WTC11 (cell line): ENCODE data around the gene CLUH. TPM values are rescaled to one million over a fixed set of nuclear protein-coding genes. Genes with fewer than 3 reads are reported as not detected.

Experiments
- ATAC-seq: fragments of 200-7000 bp; cut with Tn5 transposase; 2 replicates; pipeline ENCODE4 v1.10.0; 2021; ENCODE audit warnings: mild to moderate bottlenecking, moderate library complexity
- CTCF ChIA-PET: fragments of 300-600 bp; sonication (Branson Sonifier 250); formaldehyde crosslinking; loops from one replicate; lab custom pipeline; 2021; ENCODE audit warnings: antibody characterized with exemption; lab: Charles Lee
- POLR2A ChIA-PET: fragments of 350-600 bp; sonication (Branson Sonifier 250); formaldehyde crosslinking; loops from one replicate; lab custom pipeline; 2021; ENCODE audit warnings: antibody characterized with exemption; lab: Charles Lee
- DNase-seq: peaks from one replicate; pipeline ENCODE4 v3.0.0; 2021; ENCODE audit warnings: low spot score
- H3K27ac Mint-ChIP-seq: 2 replicates; pipeline ENCODE4 v1.8.0; 2021; ENCODE audit warnings: mixed read lengths
- H3K27me3 Mint-ChIP-seq: 2 replicates; pipeline ENCODE4 v1.8.0; 2021; ENCODE audit warnings: low read depth, mild to moderate bottlenecking, moderate library complexity, mixed read lengths
- H3K36me3 Mint-ChIP-seq: 2 replicates; pipeline ENCODE4 v1.8.0; 2021; ENCODE audit warnings: mixed read lengths
- H3K4me1 Mint-ChIP-seq: 2 replicates; pipeline ENCODE4 v1.8.0; 2022; ENCODE audit warnings: mixed read lengths
- H3K4me3 Mint-ChIP-seq: 2 replicates; pipeline ENCODE4 v1.8.0; 2021; ENCODE audit warnings: mild to moderate bottlenecking, moderate library complexity, mixed read lengths
- H3K9me3 Mint-ChIP-seq: 2 replicates; pipeline ENCODE4 v1.8.0; 2021; ENCODE audit warnings: mixed read lengths
- AFF4 ChIP-seq: sonication (generic); formaldehyde crosslinking; IDR thresholded peaks from 2 replicates; pipeline ENCODE4 v1.8.1; 2023; ENCODE audit warnings: mild to moderate bottlenecking, missing genetic modification reagents, borderline replicate concordance
- CREM ChIP-seq: sonication (generic); formaldehyde crosslinking; IDR thresholded peaks from 2 replicates; pipeline ENCODE4 v1.8.1; 2022; ENCODE audit warnings: mild to moderate bottlenecking, missing genetic modification reagents, moderate library complexity
- E2F4 ChIP-seq: sonication (generic); formaldehyde crosslinking; IDR thresholded peaks from 2 replicates; pipeline ENCODE4 v1.8.1; 2022; ENCODE audit warnings: low read depth, mild to moderate bottlenecking, moderate library complexity, missing genetic modification reagents, borderline replicate concordance
- ERG ChIP-seq: fragments of 250-450 bp; sonication (Bioruptor Pico); IDR thresholded peaks from 2 replicates; pipeline ENCODE4 v1.8.0; 2021; ENCODE audit warnings: mild to moderate bottlenecking
- ETV6 ChIP-seq: sonication (generic); formaldehyde crosslinking; IDR thresholded peaks from 2 replicates; pipeline ENCODE4 v1.8.1; 2022; ENCODE audit warnings: mild to moderate bottlenecking, missing genetic modification reagents
- FOXP1 ChIP-seq: sonication (generic); formaldehyde crosslinking; IDR thresholded peaks from 2 replicates; pipeline ENCODE4 v1.8.0; 2022; ENCODE audit warnings: missing genetic modification reagents, mild to moderate bottlenecking, moderate library complexity, borderline replicate concordance
- IRF2 ChIP-seq: sonication (generic); formaldehyde crosslinking; IDR thresholded peaks from 2 replicates; pipeline ENCODE4 v1.8.0; 2022; ENCODE audit warnings: low read depth, missing genetic modification reagents, borderline replicate concordance
- MLX ChIP-seq: sonication (generic); formaldehyde crosslinking; IDR thresholded peaks from 2 replicates; pipeline ENCODE4 v1.8.1; 2023; ENCODE audit warnings: mild to moderate bottlenecking, missing genetic modification reagents, moderate library complexity
- PREB ChIP-seq: sonication (generic); formaldehyde crosslinking; IDR thresholded peaks from 2 replicates; pipeline ENCODE4 v1.8.1; 2022; ENCODE audit warnings: mild to moderate bottlenecking, missing genetic modification reagents, moderate library complexity, borderline replicate concordance
- SMAD3 ChIP-seq: sonication (generic); formaldehyde crosslinking; IDR thresholded peaks from 2 replicates; pipeline ENCODE4 v1.8.0; 2022; ENCODE audit warnings: missing genetic modification reagents, mild to moderate bottlenecking, borderline replicate concordance
- SP1 ChIP-seq: sonication (generic); formaldehyde crosslinking; conservative IDR thresholded peaks from 2 replicates; pipeline ENCODE4 v1.8.1; 2022; ENCODE audit warnings: missing genetic modification reagents
- TCF7 ChIP-seq: sonication (generic); formaldehyde crosslinking; IDR thresholded peaks from 2 replicates; pipeline ENCODE4 v1.8.0; 2022; ENCODE audit warnings: mild to moderate bottlenecking, low read depth, missing genetic modification reagents, moderate library complexity
- USF2 ChIP-seq: sonication (generic); formaldehyde crosslinking; IDR thresholded peaks from 2 replicates; pipeline ENCODE4 v1.8.1; 2023; ENCODE audit warnings: mild to moderate bottlenecking, missing genetic modification reagents, moderate library complexity
- ZNF121 ChIP-seq: sonication (generic); formaldehyde crosslinking; IDR thresholded peaks from 2 replicates; pipeline ENCODE4 v1.8.0; 2023; ENCODE audit warnings: missing genetic modification reagents
- ZNF138 ChIP-seq: sonication (generic); formaldehyde crosslinking; conservative IDR thresholded peaks from 2 replicates; pipeline ENCODE4 v1.8.1; 2022; ENCODE audit warnings: mild to moderate bottlenecking, moderate library complexity, missing genetic modification reagents
- ZNF512 ChIP-seq: sonication (generic); formaldehyde crosslinking; IDR thresholded peaks from 2 replicates; pipeline ENCODE4 v1.8.1; 2022; ENCODE audit warnings: missing genetic modification reagents, borderline replicate concordance
- ZNF532 ChIP-seq: fragments of 250-450 bp; sonication (Bioruptor Pico); IDR thresholded peaks from 2 replicates; pipeline ENCODE4 v1.9.0; 2021; ENCODE audit warnings: mild to moderate bottlenecking, borderline replicate concordance
- total RNA-seq: library from RNA; stranded (reverse); gene quantifications from 3 replicates; pipeline ENCODE4 v1.2.3, GENCODE V29; 2021

Gene CLUH
- total RNA-seq, 1 experiment from 2014 or later, result 105 TPM

GRCh38 chr17:2705263-2705662 lies 6.3 kb downstream of the CLUH start:
- CTCF ChIA-PET, result interaction anchor here (0.6 to 1.0 kb wide), 4 partner anchors 16 to 323 kb away, joined by 3 to 4 read pairs (median 4); no protein-coding TSS in a partner anchor
- Mint-ChIP-seq H3K27me3 (no peaks in the 10 kb centered on the region), H3K4me3 (no peak overlapping the region), H3K27ac (peak overlapping the region; percentile 57), H3K36me3 (peaks cover 12% of the 10 kb centered on the region), H3K9me3 (no peaks in the 10 kb centered on the region), H3K4me1 (peaks cover 37% of the 10 kb centered on the region)
- ATAC-seq (no peak), DNase-seq (no peak)
- POLR2A ChIA-PET, result no interaction called here
- no peak for TF ChIP-seq ZNF512 (CRISPR knock-in tag)
- TF ChIP-seq ZNF121 (CRISPR knock-in tag), result no peak
- no peak for TF ChIP-seq TCF7 (CRISPR knock-in tag)
- TF ChIP-seq IRF2 (CRISPR knock-in tag), result no peak
- TF ChIP-seq E2F4 (CRISPR knock-in tag), result no peak
- TF ChIP-seq PREB (CRISPR knock-in tag), result no peak
- TF ChIP-seq AFF4 (CRISPR knock-in tag), result no peak
- TF ChIP-seq MLX (CRISPR knock-in tag), result no peak
- TF ChIP-seq SMAD3, result no peak
- TF ChIP-seq, all 79 proteins: peak for 0

- DNase-seq (peak; percentile 12), ATAC-seq (no peak)
- Mint-ChIP-seq H3K36me3 (peaks cover 13% of the 10 kb centered on the region), H3K4me1 (peaks cover 33% of the 10 kb centered on the region), H3K27ac (peak overlapping the region; percentile 57; the same call in 1 of the 2 replicates), H3K4me3 (no peak overlapping the region), H3K9me3 (no peaks in the 10 kb centered on the region), H3K27me3 (no peaks in the 10 kb centered on the region)
- CTCF ChIA-PET, result interaction anchor here (0.6 to 1.0 kb wide), 4 partner anchors 16 to 322 kb away, joined by 3 to 4 read pairs (median 4); no protein-coding TSS in a partner anchor
- POLR2A ChIA-PET, result no interaction called here
- TF ChIP-seq ZNF121 (CRISPR knock-in tag) (no peak), SP1 (CRISPR knock-in tag) (no peak), ETV6 (CRISPR knock-in tag) (no peak), CREM (CRISPR knock-in tag) (no peak), ZNF532 (CRISPR knock-in tag) (no peak), USF2 (no peak), ZNF138 (no peak), ERG (CRISPR knock-in tag) (no peak), E2F4 (CRISPR knock-in tag) (no peak), IRF2 (CRISPR knock-in tag) (no peak), FOXP1 (CRISPR knock-in tag) (no peak)
These were observed 6.7 kb downstream of the CLUH start for GRCh38 chr17:2704890-2705248.
